ENCODE results near the gene SRL.

DNA sequence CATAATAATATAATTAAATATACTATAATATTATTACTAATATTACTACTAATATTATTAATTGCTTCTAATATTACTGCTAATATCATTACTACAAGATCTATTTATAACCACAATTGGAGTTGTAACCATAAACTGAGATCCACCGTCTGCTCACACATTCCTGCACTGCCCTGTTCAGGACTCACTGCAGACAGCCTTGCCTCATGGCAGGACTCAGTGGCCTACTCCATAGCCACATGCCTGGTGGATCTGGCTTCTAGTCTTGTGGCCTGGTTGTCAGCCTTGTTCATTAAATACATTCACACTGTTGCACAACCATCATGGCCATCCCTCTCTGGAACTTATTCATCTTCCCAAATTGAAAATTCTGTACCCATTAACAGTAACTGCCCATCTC lies 48.0 kb downstream of the SRL start:
- TF ChIP-seq, protein P1, sequence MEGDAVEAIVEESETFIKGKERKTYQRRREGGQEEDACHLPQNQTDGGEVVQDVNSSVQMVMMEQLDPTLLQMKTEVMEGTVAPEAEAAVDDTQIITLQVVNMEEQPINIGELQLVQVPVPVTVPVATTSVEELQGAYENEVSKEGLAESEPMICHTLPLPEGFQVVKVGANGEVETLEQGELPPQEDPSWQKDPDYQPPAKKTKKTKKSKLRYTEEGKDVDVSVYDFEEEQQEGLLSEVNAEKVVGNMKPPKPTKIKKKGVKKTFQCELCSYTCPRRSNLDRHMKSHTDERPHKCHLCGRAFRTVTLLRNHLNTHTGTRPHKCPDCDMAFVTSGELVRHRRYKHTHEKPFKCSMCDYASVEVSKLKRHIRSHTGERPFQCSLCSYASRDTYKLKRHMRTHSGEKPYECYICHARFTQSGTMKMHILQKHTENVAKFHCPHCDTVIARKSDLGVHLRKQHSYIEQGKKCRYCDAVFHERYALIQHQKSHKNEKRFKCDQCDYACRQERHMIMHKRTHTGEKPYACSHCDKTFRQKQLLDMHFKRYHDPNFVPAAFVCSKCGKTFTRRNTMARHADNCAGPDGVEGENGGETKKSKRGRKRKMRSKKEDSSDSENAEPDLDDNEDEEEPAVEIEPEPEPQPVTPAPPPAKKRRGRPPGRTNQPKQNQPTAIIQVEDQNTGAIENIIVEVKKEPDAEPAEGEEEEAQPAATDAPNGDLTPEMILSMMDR (IDR thresholded peaks at IDR 0.05; ENCODE audit: poor library complexity, severe bottlenecking), result no peak
- TF ChIP-seq POLR2AphosphoS5 (IDR thresholded peaks at IDR 0.05) (no peak), EZH2 (IDR thresholded peaks at IDR 0.05; ENCODE audit: borderline replicate concordance, insufficient read depth, low read length, poor library complexity, severe bottlenecking) (no peak)
- TF ChIP-seq, protein P2, sequence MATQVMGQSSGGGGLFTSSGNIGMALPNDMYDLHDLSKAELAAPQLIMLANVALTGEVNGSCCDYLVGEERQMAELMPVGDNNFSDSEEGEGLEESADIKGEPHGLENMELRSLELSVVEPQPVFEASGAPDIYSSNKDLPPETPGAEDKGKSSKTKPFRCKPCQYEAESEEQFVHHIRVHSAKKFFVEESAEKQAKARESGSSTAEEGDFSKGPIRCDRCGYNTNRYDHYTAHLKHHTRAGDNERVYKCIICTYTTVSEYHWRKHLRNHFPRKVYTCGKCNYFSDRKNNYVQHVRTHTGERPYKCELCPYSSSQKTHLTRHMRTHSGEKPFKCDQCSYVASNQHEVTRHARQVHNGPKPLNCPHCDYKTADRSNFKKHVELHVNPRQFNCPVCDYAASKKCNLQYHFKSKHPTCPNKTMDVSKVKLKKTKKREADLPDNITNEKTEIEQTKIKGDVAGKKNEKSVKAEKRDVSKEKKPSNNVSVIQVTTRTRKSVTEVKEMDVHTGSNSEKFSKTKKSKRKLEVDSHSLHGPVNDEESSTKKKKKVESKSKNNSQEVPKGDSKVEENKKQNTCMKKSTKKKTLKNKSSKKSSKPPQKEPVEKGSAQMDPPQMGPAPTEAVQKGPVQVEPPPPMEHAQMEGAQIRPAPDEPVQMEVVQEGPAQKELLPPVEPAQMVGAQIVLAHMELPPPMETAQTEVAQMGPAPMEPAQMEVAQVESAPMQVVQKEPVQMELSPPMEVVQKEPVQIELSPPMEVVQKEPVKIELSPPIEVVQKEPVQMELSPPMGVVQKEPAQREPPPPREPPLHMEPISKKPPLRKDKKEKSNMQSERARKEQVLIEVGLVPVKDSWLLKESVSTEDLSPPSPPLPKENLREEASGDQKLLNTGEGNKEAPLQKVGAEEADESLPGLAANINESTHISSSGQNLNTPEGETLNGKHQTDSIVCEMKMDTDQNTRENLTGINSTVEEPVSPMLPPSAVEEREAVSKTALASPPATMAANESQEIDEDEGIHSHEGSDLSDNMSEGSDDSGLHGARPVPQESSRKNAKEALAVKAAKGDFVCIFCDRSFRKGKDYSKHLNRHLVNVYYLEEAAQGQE (IDR thresholded peaks at IDR 0.05; ENCODE audit: borderline replicate concordance), result no peak
